ENCODE data around the gene GGT6.

DNA sequence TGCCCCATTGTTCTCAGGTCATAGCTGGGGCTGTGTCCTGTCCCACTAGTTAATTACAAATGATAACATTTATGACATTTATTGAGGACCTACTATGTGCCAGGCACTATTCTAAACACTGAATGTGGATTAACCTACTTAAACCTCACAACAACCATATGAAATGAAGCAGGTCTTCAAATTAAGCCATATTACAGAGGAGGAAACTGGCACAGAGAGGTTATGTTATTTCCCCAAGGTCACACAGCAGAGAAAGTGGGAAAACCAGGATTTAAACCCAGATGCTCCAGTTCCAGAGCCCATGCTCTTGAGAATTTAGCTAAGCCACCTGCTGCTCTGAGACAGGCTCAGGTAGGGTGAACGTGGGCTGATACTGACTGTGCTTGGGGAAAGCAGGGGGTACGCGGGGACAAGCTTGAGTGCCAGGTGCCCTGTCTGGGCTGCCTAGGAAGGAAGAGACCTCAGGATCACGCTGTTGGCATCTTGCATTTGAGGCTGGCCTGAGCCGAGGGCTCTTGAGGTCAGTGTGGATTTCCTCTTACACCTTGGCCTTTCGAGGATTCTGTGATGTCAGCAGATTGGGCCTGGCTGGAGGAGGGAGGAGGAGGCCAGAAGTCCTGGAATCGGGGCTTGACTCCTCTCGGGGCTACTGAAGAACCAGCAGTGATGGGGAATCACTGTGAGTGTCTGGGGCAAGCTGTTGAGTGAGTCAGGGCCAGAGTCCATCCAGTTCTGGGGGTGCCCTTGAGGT is 52.8 kb downstream of the GGT6 start:
- TF ChIP-seq POLR2AphosphoS5 (IDR thresholded peaks at IDR 0.05) (no peak), POLR2A (IDR thresholded peaks at IDR 0.05) (no peak)
- TF ChIP-seq, protein P1, sequence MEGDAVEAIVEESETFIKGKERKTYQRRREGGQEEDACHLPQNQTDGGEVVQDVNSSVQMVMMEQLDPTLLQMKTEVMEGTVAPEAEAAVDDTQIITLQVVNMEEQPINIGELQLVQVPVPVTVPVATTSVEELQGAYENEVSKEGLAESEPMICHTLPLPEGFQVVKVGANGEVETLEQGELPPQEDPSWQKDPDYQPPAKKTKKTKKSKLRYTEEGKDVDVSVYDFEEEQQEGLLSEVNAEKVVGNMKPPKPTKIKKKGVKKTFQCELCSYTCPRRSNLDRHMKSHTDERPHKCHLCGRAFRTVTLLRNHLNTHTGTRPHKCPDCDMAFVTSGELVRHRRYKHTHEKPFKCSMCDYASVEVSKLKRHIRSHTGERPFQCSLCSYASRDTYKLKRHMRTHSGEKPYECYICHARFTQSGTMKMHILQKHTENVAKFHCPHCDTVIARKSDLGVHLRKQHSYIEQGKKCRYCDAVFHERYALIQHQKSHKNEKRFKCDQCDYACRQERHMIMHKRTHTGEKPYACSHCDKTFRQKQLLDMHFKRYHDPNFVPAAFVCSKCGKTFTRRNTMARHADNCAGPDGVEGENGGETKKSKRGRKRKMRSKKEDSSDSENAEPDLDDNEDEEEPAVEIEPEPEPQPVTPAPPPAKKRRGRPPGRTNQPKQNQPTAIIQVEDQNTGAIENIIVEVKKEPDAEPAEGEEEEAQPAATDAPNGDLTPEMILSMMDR (IDR thresholded peaks at IDR 0.05) = no peak
